ENCODE measurements around the gene GPHA2.

DNA sequence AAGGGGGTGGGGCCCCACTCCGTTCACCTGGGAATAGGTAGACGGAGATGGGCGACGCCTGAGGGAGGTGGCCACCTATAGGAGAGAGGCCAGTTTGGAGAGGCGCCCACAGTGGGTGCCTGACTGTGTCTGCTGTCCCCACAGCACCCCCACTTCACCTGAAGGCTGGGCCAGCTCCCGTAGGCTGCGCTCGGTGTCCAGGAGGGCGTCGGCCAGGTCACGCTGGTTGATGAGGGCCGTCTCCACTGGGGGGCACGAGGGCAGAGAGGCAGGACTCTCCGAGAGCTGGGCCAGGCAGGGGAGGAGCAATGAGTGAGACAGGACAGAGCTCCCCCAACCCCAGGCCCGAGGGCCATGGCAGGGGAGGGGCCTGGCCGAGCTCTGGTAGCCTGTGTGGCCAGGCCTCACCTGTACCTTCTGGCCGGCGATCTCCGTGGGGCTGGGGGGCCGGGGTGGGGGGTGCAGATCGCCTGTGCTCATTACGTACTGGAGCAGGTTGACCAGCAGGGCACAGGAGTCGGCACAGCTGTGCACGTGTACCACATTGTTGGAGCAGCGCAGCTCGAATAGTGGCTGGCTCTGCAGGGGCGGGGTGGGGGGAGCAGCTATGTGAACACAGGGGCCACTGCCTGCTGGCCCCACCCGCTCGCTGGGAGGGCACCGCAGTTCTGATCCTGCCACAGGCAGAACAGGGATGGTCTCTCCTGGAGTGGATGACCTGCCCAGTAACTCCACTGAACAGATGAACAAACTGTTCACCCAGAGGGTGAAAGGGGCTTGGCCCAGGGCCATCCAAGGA, 33.4 kb downstream of the GPHA2 start:
- TF ChIP-seq YY1 (IDR thresholded peaks at IDR 0.05; ENCODE audit: low read depth) (no peak), EP300 (IDR thresholded peaks at IDR 0.05; ENCODE audit: borderline replicate concordance) (no peak), MAX (IDR thresholded peaks at IDR 0.05) (no peak), REST (IDR thresholded peaks at IDR 0.05; ENCODE audit: low read depth) (no peak), RAD21 (IDR thresholded peaks at IDR 0.05; ENCODE audit: low read depth) (no peak), EGR1 (IDR thresholded peaks at IDR 0.05) (no peak), TCF12 (IDR thresholded peaks at IDR 0.05; ENCODE audit: low read depth) (no peak), CREB1 (IDR thresholded peaks at IDR 0.05; ENCODE audit: low read depth) (no peak), CEBPB (IDR thresholded peaks at IDR 0.05) (no peak)
